Urinary bladder (tissue), 4 donors: ENCODE measurements around the gene MTCL1. TPM values are rescaled to one million over a fixed set of nuclear protein-coding genes. Genes with fewer than 3 reads are reported as not detected.

Experiments
- DNase-seq: peaks from one replicate; pipeline ENCODE4 v3.0.0-alpha.2; 2015; ENCODE audit errors: extremely low spot score
- H3K27ac ChIP-seq: one replicate; pipeline ENCODE4 v1.5.1; 2013; ENCODE audit warnings: low read depth, mild to moderate bottlenecking, moderate library complexity
- H3K36me3 ChIP-seq: one replicate; pipeline ENCODE4 v1.6.1; 2013; ENCODE audit warnings: mild to moderate bottlenecking, moderate library complexity; ENCODE audit not compliant: insufficient read depth
- H3K4me1 ChIP-seq: one replicate; pipeline ENCODE4 v1.6.1; 2013; ENCODE audit warnings: mild to moderate bottlenecking, moderate library complexity; ENCODE audit not compliant: insufficient read depth
- H3K4me3 ChIP-seq: one replicate; pipeline ENCODE4 v1.5.1; 2013; ENCODE audit warnings: low read depth, low read length
- WGBS: extraction: QIAGEN DNeasy Blood & Tissue Kit; methylation state at CpG from one replicate; pipeline ENCODE4 v1.1.7; 2013; 5-methylcytosine and 5-hydroxymethylcytosine counted together
- polyA plus RNA-seq: library from polyadenylated mRNA; stranded (reverse); fragments of 200-250 nt; gene quantifications from one replicate; pipeline ENCODE4 v1.2.3, GENCODE V29; 2013
- total RNA-seq: library from RNA; depleted of rRNA; stranded (reverse); fragments of >200 nt; gene quantifications from one replicate; pipeline ENCODE4 v1.2.3, GENCODE V29; 2014
- donor health status: healthy with polysubstance abuse.
- donor health status: healthy.

The MTCL1 gene
- total and polyA plus RNA-seq, 2 donors, result 16.6 to 24.2 TPM

- DNase-seq, result no peak
- Histone ChIP-seq H3K4me1 (no peaks in the 10 kb centered on the region), H3K4me3 (no peak overlapping the region), H3K36me3 (peaks cover 7% of the 10 kb centered on the region), H3K27ac (no peak overlapping the region)
- 80% methylated on average over 6 of the region's 6 CpGs for WGBS
These were observed 118.2 kb downstream of the MTCL1 start for GRCh38 chr18:8823530-8823929.

DNA sequence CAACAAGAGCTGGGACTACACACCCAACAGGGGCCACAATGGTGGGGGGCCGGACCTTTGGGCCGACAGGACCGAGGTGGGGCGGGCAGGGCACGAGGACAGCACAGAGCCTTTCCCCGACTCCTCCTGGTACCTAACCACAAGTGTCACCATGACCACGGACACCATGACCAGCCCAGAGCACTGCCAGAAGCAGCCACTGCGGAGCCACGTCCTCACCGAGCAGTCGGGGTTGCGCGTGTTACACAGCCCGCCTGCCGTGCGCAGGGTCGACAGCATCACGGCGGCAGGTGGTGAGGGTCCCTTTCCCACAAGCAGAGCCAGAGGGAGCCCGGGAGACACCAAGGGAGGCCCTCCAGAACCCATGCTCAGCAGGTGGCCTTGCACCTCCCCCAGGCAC, 119.5 kb downstream of the MTCL1 start:
- 96% methylated on average over 20 of the region's 20 CpGs for WGBS
- no peaks in the 10 kb centered on the region for H3K4me1 ChIP-seq
- DNase-seq, result no peak
- peaks cover 3% of the 10 kb centered on the region for H3K36me3 ChIP-seq
- no peak overlapping the region for H3K4me3 ChIP-seq
- no peak overlapping the region for H3K27ac ChIP-seq

DNA sequence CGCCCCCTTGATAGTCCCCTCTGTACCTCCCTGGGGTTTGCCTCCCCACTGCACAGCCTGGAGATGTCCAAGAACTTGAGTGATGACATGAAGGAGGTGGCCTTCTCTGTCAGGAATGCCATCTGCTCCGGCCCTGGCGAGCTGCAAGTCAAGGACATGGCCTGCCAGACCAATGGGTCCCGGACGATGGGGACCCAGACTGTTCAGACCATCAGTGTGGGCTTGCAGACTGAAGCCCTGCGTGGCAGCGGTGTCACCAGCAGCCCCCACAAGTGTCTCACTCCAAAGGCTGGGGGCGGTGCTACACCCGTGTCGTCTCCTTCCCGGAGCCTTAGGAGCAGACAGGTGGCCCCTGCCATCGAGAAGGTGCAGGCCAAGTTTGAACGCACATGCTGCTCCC, 119.9 kb downstream of the MTCL1 start:
- Histone ChIP-seq H3K4me3 (no peak overlapping the region), H3K36me3 (peaks cover 3% of the 10 kb centered on the region), H3K27ac (no peak overlapping the region), H3K4me1 (no peaks in the 10 kb centered on the region)
- 95% methylated on average over 13 of the region's 13 CpGs for WGBS
- DNase-seq, result no peak

- no peak for DNase-seq
- no peaks in the 10 kb centered on the region for H3K4me1 ChIP-seq
- 85% methylated on average over 20 of the region's 20 CpGs for WGBS
- H3K36me3 ChIP-seq, result peaks cover 3% of the 10 kb centered on the region
- H3K4me3 ChIP-seq, result no peak overlapping the region
- H3K27ac ChIP-seq, result no peak overlapping the region
These were observed 120.5 kb downstream of the MTCL1 start for GRCh38 chr18:8825729-8826375.

DNA sequence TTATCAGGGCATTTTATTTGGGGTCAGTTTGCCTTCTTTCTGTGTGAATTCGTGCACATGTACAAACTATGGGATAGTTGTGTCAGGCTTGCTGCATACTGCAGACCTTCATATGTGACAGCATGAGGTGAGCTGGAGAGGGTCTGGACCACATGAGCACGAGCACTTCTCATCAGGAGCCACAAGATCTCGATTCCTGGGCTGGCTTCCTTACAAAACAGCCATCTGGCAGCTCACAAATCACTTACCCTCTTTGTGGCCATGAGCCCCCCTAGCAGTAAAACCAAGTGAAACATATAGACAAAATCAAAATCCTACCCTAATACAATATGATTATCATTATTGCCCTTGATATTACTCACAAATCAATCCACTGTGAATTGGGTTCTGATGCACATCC, 121.2 kb downstream of the MTCL1 start:
- H3K27ac ChIP-seq, result no peak overlapping the region
- H3K4me1 ChIP-seq, result no peaks in the 10 kb centered on the region
- whole genome bisulfite sequencing, result 81% methylated on average over 3 of the region's 3 CpGs
- no peak overlapping the region for H3K4me3 ChIP-seq
- DNase-seq, result no peak
- peaks cover 3% of the 10 kb centered on the region for H3K36me3 ChIP-seq

DNA sequence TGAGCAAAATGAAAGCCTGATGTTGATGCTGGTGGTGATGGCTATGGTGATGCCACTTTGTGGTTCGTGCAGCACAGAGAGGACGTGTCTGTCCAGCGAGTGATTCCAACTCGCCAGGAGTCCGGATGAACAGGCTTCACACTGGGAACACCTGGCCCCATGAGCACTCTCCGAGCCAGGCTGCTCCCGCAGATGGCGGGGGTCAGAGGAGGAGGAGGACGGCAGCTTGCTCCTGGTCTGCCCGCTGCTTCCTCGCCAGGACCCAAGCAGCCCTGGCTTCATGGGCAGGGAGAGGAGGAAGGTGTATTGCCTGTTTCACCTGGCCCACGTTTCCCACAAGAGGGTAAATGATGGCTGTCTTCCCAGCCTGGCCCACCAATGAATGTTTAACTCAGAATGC, 121.6 kb downstream of the MTCL1 start:
- Histone ChIP-seq H3K36me3 (peaks cover 3% of the 10 kb centered on the region), H3K4me1 (no peaks in the 10 kb centered on the region), H3K4me3 (no peak overlapping the region), H3K27ac (no peak overlapping the region)
- 94% methylated on average over 12 of the region's 12 CpGs for WGBS
- no peak for DNase-seq

GRCh38 chr18:8828300-8828699, 122.9 kb downstream of the MTCL1 start:
- Histone ChIP-seq H3K36me3 (peaks cover 3% of the 10 kb centered on the region), H3K27ac (no peak overlapping the region), H3K4me1 (no peaks in the 10 kb centered on the region), H3K4me3 (no peak overlapping the region)
- 59% methylated on average over 7 of the region's 7 CpGs for WGBS
- no peak for DNase-seq

- H3K27ac ChIP-seq, result no peak overlapping the region
- WGBS, result 69% methylated on average over 10 of the region's 10 CpGs
- peaks cover 3% of the 10 kb centered on the region for H3K36me3 ChIP-seq
- no peak overlapping the region for H3K4me3 ChIP-seq
- DNase-seq, result no peak
- no peaks in the 10 kb centered on the region for H3K4me1 ChIP-seq
These were observed 123.4 kb downstream of the MTCL1 start for GRCh38 chr18:8828798-8829197.

GRCh38 chr18:8830067-8831060, 125.0 kb downstream of the MTCL1 start:
- 92% methylated on average over 16 of the region's 16 CpGs for WGBS
- no peak for DNase-seq
- H3K4me3 ChIP-seq, result no peak overlapping the region
- H3K4me1 ChIP-seq, result no peaks in the 10 kb centered on the region
- H3K36me3 ChIP-seq, result no peaks in the 10 kb centered on the region
- H3K27ac ChIP-seq, result no peak overlapping the region

DNA sequence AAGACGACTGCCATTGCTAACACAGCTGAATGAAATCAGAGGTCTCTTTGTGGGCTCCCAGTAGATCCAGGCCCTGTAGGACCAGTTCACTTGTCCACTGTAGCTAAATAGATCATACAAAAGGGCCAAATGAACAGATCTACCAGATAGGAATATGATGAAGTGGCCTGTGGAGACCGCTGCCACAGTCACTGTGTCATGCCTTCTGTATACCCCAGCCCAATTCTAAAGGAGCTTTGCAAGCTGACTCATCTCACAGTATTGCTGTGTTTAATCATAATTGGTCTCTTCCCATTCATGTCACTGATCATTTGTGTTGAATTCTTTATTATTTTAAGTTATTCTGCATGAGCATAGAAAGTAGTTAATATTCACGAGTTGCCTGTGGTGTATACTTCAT, 125.8 kb downstream of the MTCL1 start:
- Histone ChIP-seq H3K36me3 (no peaks in the 10 kb centered on the region), H3K27ac (no peak overlapping the region), H3K4me1 (no peaks in the 10 kb centered on the region), H3K4me3 (no peak overlapping the region)
- DNase-seq, result no peak
- WGBS, result 89% methylated on average over 3 of the region's 3 CpGs

- no peak for DNase-seq
- WGBS, result 95% methylated on average over 14 of the region's 14 CpGs
These were observed 126.2 kb downstream of the MTCL1 start for GRCh38 chr18:8831531-8831930.

DNA sequence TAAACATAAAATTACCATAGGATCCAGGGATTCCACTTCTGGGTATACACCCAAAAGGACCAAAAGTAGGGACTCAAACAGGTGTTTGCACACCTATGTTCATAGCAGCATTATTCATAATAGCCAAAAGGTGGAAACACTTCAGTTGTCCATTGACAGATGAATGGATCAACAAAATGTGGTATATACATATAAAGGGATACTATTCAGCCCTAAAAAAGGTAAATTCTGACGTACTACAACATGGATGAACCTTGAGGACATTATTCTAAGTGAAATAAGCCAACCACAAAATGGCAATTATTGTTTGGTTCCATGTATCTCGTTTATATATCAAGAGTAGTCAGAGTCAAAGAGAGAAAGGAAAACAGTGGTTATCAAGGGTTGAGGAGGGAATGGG, 128.1 kb downstream of the MTCL1 start:
- no peak overlapping the region for H3K27ac ChIP-seq

More at GRCh38 chr18:8831531-8831930, 126.2 kb downstream of the MTCL1 start:
- Histone ChIP-seq H3K27ac (no peak overlapping the region), H3K4me3 (no peak overlapping the region), H3K36me3 (no peaks in the 10 kb centered on the region), H3K4me1 (no peaks in the 10 kb centered on the region)

DNA sequence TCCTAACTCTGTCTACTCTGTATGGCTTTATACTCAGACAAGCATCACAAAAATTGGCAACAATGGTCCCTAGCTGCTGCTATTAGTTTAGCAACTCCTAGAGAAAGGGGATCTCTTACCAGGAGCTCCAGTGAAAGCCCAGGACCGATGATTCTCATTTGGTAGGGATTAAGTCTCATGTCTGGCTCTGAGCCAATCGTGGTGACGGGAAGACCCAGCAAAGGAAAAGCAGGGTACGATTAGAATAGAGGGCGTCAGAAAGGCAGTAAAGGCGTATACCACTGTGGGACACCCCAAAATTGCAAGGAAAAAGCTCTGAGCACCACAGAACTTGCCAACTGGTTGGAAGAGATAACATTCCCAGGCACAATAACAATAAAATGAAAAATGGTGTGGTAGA, 129.5 kb downstream of the MTCL1 start:
- no peak for DNase-seq
- Histone ChIP-seq H3K4me1 (no peaks in the 10 kb centered on the region), H3K4me3 (no peak overlapping the region), H3K27ac (no peak overlapping the region), H3K36me3 (no peaks in the 10 kb centered on the region)
- 50% methylated on average over 6 of the region's 6 CpGs for WGBS

More for the DNA sequence above, 128.1 kb downstream of the MTCL1 start:
- Histone ChIP-seq H3K36me3 (no peaks in the 10 kb centered on the region), H3K4me1 (no peaks in the 10 kb centered on the region), H3K4me3 (no peak overlapping the region)
- DNase-seq, result no peak
- 90% methylated on average over 2 of the region's 2 CpGs for WGBS

- Histone ChIP-seq H3K27ac (no peak overlapping the region), H3K4me1 (no peaks in the 10 kb centered on the region), H3K4me3 (no peak overlapping the region), H3K36me3 (no peaks in the 10 kb centered on the region)
- 36% methylated on average over 3 of the region's 3 CpGs for WGBS
- no peak for DNase-seq
These were observed 130.2 kb downstream of the MTCL1 start for GRCh38 chr18:8835521-8835953.
